ENCODE data around the gene SMARCC1.

The SMARCC1 gene

GRCh38 chr3:47536221-47536891 is 245.3 kb downstream of the SMARCC1 start:
- no peak for DNase-seq
